ENCODE data around the gene IRF9.
A peak's percentile ranks its signal among the peaks of the same experiment; 100 is the strongest.

Gene IRF9

DNA sequence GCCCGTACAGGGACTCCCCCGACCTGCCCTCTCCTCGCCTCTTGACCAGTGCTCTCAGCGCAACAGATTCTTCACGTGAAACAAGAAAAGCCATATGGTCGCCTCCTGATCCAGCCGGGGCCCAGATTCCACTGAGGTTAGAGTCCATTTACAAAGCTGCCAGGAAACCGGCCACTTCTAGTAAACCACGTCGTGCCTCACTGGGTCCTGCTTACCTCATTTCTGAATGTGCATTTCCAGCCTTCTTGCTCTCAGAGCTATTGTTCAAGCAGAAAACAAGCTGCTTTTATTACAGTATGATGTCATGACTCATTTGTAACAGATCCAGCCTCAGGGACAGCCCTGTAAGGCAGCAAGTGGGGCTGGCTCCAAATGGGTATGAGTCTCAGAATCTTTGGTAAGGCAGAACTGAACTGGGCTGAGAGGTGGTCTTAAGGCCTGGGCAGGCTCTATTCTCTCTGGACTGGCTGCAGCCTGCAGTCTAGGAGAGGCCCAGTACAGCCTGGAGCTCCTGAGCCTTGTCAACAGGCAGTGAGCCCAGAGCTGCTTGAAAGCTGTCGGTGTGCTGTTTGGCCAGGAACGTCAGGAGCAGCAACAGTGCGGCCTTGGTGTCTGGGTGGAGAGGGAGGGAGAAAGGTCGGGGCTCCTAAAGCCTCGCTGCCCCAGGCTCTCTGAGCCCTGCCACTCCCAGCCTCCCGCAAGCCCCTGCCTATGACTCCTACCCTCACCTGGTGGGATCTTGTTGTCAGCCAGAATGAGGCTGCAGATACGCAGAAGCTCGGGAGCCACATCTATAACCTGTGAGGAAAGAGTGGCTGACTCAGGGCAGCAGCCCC, 19.1 kb downstream of the IRF9 start:
- no peaks in the 10 kb centered on the region for H3K27me3 ChIP-seq (ENCODE audit: control insufficient read depth in 3 of 3, insufficient read depth in 3 of 3, low read depth in 1 of 3, low read length in 3 of 3)
- no CpG with 5 or more reads among the region's 18 CpGs for WGBS, 2 donors (ENCODE audit: extremely low coverage in 2 of 2, insufficient read length in 2 of 2, insufficient replicate concordance in 1 of 2)
- DNase-seq (ENCODE audit: low spot score) = no peak

GRCh38 chr14:24181371-24182077, 20.5 kb downstream of the IRF9 start:
- H3K14ac ChIP-seq (ENCODE audit: low read length) = no peak overlapping the region
- H4K91ac ChIP-seq (ENCODE audit: low read depth, low read length, poor library complexity) = no peak overlapping the region
- no peak overlapping the region for H3K27ac ChIP-seq (replicated peaks; ENCODE audit: low read length)
- peaks cover 5% of the 10 kb centered on the region for H3K79me1 ChIP-seq (ENCODE audit: low read depth, low read length)
- H3K18ac ChIP-seq (ENCODE audit: low read length) = no peak overlapping the region
- H3K23ac ChIP-seq (ENCODE audit: low read depth, low read length, poor library complexity) = peak overlapping the region; percentile 43
- no peak overlapping the region for H2BK12ac ChIP-seq (ENCODE audit: low read length)
- no peak overlapping the region for H4K8ac ChIP-seq (ENCODE audit: low read depth, low read length)
- no CpG with 5 or more reads among the region's 19 CpGs for WGBS, 2 donors (ENCODE audit: extremely low coverage in 2 of 2, insufficient read length in 2 of 2, insufficient replicate concordance in 1 of 2)
- H3K4me3 ChIP-seq (ENCODE audit: low read length in 2 of 2) = no peak overlapping the region
- no peak overlapping the region for H2BK15ac ChIP-seq (ENCODE audit: low read length)
- H2AK5ac ChIP-seq (ENCODE audit: low read depth, low read length) = no peak overlapping the region
- peaks cover 85 to 94% of the 10 kb centered on the region in 2 donors for H3K36me3 ChIP-seq (replicated peaks in 1 of 2; ENCODE audit: control insufficient read depth in 2 of 2, insufficient read depth in 2 of 2, low read length in 2 of 2)
- DNase-seq (ENCODE audit: low spot score) = no peak
- no peak overlapping the region for H3K4me2 ChIP-seq (ENCODE audit: insufficient read depth, low read length, poor library complexity, severe bottlenecking)
- H3K4ac ChIP-seq (ENCODE audit: low read length) = no peak overlapping the region
- H3K4me1 ChIP-seq (ENCODE audit: control insufficient read depth in 2 of 2, insufficient read depth in 1 of 2, low read depth in 1 of 2, low read length in 2 of 2) = no peaks in the 10 kb centered on the region
- H2BK120ac ChIP-seq (ENCODE audit: low read depth, low read length) = no peak overlapping the region
- H3K9ac ChIP-seq (ENCODE audit: low read depth, low read length, poor library complexity) = peak overlapping the region; percentile 44
- H2AFZ ChIP-seq (ENCODE audit: low read length) = no peak overlapping the region
- H2BK5ac ChIP-seq (ENCODE audit: low read length) = no peak overlapping the region
- H3K27me3 ChIP-seq (ENCODE audit: control insufficient read depth in 3 of 3, insufficient read depth in 3 of 3, low read depth in 1 of 3, low read length in 3 of 3) = no peaks in the 10 kb centered on the region
- no peaks in the 10 kb centered on the region for H3K9me3 ChIP-seq (replicated peaks in 1 of 2; ENCODE audit: control insufficient read depth in 2 of 2, insufficient read depth in 1 of 2, low read depth in 1 of 2, low read length in 2 of 2)

More for the DNA sequence above, 19.1 kb downstream of the IRF9 start:
- H3K4ac ChIP-seq (ENCODE audit: low read length) = no peak overlapping the region
- no peak overlapping the region for H4K91ac ChIP-seq (ENCODE audit: low read depth, low read length, poor library complexity)
- peaks cover 76 to 80% of the 10 kb centered on the region in 2 donors for H3K36me3 ChIP-seq (replicated peaks in 1 of 2; ENCODE audit: control insufficient read depth in 2 of 2, insufficient read depth in 2 of 2, low read length in 2 of 2)
- H2AK5ac ChIP-seq (ENCODE audit: low read depth, low read length) = no peak overlapping the region
- H4K8ac ChIP-seq (ENCODE audit: low read depth, low read length) = peak overlapping the region; percentile 17
- no peak overlapping the region for H3K14ac ChIP-seq (ENCODE audit: low read length)
- peak overlapping the region; percentile 66 for H2BK5ac ChIP-seq (ENCODE audit: low read length)
- no peak overlapping the region for H3K27ac ChIP-seq (replicated peaks; ENCODE audit: low read length)
- no peaks in the 10 kb centered on the region for H3K4me1 ChIP-seq (ENCODE audit: control insufficient read depth in 2 of 2, insufficient read depth in 1 of 2, low read depth in 1 of 2, low read length in 2 of 2)
- H3K79me1 ChIP-seq (ENCODE audit: low read depth, low read length) = peaks cover 5% of the 10 kb centered on the region
- H3K9me3 ChIP-seq (replicated peaks in 1 of 2; ENCODE audit: control insufficient read depth in 2 of 2, insufficient read depth in 1 of 2, low read depth in 1 of 2, low read length in 2 of 2) = no peaks in the 10 kb centered on the region
- no peak overlapping the region for H3K4me2 ChIP-seq (ENCODE audit: insufficient read depth, low read length, poor library complexity, severe bottlenecking)
- H2BK15ac ChIP-seq (ENCODE audit: low read length) = no peak overlapping the region
- no peak overlapping the region for H2BK12ac ChIP-seq (ENCODE audit: low read length)
- no peak overlapping the region for H3K4me3 ChIP-seq (ENCODE audit: low read length in 2 of 2)
- H3K9ac ChIP-seq (ENCODE audit: low read depth, low read length, poor library complexity) = peak overlapping the region; percentile 60
- no peak overlapping the region for H3K18ac ChIP-seq (ENCODE audit: low read length)
- no peak overlapping the region for H2AFZ ChIP-seq (ENCODE audit: low read length)
- H2BK120ac ChIP-seq (ENCODE audit: low read depth, low read length) = no peak overlapping the region
- H3K23ac ChIP-seq (ENCODE audit: low read depth, low read length, poor library complexity) = no peak overlapping the region

DNA sequence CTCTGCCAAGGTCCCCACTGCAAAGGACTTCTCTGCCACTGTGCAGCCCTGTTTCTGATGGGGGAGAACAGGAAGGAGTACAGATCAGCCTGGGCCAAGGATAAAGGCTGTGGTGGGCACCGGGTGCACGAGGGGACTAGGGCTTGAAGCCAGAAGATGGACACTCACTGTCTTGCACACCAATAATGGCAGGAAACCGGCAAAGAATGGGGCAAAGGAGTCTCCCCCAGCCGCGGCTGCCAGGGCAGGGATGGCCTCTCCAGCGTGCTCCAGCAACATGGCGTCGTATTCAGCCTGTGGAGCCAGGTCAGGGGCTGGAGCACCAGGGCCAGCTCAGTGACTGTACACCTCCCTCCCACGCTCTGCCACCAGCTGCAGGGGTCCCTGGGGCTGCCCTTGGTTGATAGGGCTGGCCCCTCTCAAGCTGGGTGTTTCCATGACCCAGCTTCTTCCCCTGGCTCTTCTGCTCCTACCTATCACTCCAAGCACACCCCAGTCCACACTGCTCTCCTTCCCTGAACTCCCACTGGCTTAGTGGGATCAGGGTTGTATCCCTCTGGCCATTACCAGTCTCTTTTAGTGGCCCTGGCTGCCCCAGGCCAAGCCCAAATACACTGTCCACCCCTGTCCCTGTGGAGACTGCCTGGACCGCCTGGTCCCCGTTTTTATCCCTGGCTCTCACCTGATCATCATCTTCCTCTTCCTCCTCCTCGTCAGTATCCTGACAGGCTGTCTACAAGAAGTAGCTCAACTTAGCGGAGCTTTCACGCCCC, 21.2 kb downstream of the IRF9 start:
- Histone ChIP-seq H2AK5ac (ENCODE audit: low read depth, low read length) (no peak overlapping the region), H3K79me1 (ENCODE audit: low read depth, low read length) (peaks cover 8% of the 10 kb centered on the region), H3K36me3 (replicated peaks in 1 of 2; ENCODE audit: control insufficient read depth in 2 of 2, insufficient read depth in 2 of 2, low read length in 2 of 2) (peaks cover 86 to 99% of the 10 kb centered on the region in 2 donors), H4K91ac (ENCODE audit: low read depth, low read length, poor library complexity) (no peak overlapping the region), H3K14ac (ENCODE audit: low read length) (no peak overlapping the region), H3K9me3 (replicated peaks in 1 of 2; ENCODE audit: control insufficient read depth in 2 of 2, insufficient read depth in 1 of 2, low read depth in 1 of 2, low read length in 2 of 2) (no peaks in the 10 kb centered on the region), H3K23ac (ENCODE audit: low read depth, low read length, poor library complexity) (peak overlapping the region; percentile 43), H2BK5ac (ENCODE audit: low read length) (no peak overlapping the region), H3K27ac (replicated peaks; ENCODE audit: low read length) (no peak overlapping the region), H3K18ac (ENCODE audit: low read length) (no peak overlapping the region), H3K4me2 (ENCODE audit: insufficient read depth, low read length, poor library complexity, severe bottlenecking) (no peak overlapping the region), H2AFZ (ENCODE audit: low read length) (no peak overlapping the region), H2BK12ac (ENCODE audit: low read length) (no peak overlapping the region), H2BK120ac (ENCODE audit: low read depth, low read length) (no peak overlapping the region), H3K4me1 (ENCODE audit: control insufficient read depth in 2 of 2, insufficient read depth in 1 of 2, low read depth in 1 of 2, low read length in 2 of 2) (no peaks in the 10 kb centered on the region), H3K4ac (ENCODE audit: low read length) (no peak overlapping the region), H3K27me3 (ENCODE audit: control insufficient read depth in 3 of 3, insufficient read depth in 3 of 3, low read depth in 1 of 3, low read length in 3 of 3) (no peaks in the 10 kb centered on the region), H3K9ac (ENCODE audit: low read depth, low read length, poor library complexity) (peak overlapping the region; percentile 9), H2BK15ac (ENCODE audit: low read length) (no peak overlapping the region), H4K8ac (ENCODE audit: low read depth, low read length) (no peak overlapping the region), H3K4me3 (ENCODE audit: low read length in 2 of 2) (peak overlapping the region in 1 of 2 donors; percentile 2)
- no peak for DNase-seq (ENCODE audit: low spot score)
- no CpG with 5 or more reads among the region's 14 CpGs for WGBS, 2 donors (ENCODE audit: extremely low coverage in 2 of 2, insufficient read length in 2 of 2, insufficient replicate concordance in 1 of 2)
